ENCODE measurements around the gene EAPP.
"Not testable (repeated sequence)": the region's sequence is repeated elsewhere in the genome, so short reads cannot be mapped to it uniquely, and the experiment has no call there.

EAPP gene

GRCh38 chr14:34540181-34541059, 919 bp upstream of the EAPP start:
- peaks cover 10% of the 10 kb centered on the region for H3K36me3 ChIP-seq (ENCODE audit: insufficient read depth, insufficient read length, low read length)
- H3K9me3 ChIP-seq (ENCODE audit: insufficient read depth, low read length); DNase-seq (ENCODE audit: low read depth, low spot score); H3K4me1 ChIP-seq (ENCODE audit: insufficient read depth, insufficient read length); H3K27me3 ChIP-seq (ENCODE audit: insufficient read depth, insufficient read length); H3K9ac ChIP-seq (ENCODE audit: insufficient read length, low read depth): not testable (repeated sequence)
- peak overlapping the region; percentile 21 for H3K4me3 ChIP-seq (ENCODE audit: insufficient read length, low read depth)

- peaks cover 2% of the 10 kb centered on the region for H3K4me1 ChIP-seq (ENCODE audit: insufficient read depth, insufficient read length)
- DNase-seq (ENCODE audit: low read depth, low spot score): no peak
- no peaks in the 10 kb centered on the region for H3K9me3 ChIP-seq (ENCODE audit: insufficient read depth, low read length)
- peak overlapping the region; percentile 93 for H3K9ac ChIP-seq (ENCODE audit: insufficient read length, low read depth)
- TF ChIP-seq SUZ12 (IDR thresholded peaks at IDR 0.05; ENCODE audit: extremely low read depth, insufficient read depth, insufficient read length): no peak
- no peak for TF ChIP-seq YY1 (IDR thresholded peaks at IDR 0.05; ENCODE audit: insufficient read depth, insufficient read length)
- no peak for TF ChIP-seq ZNF274 (IDR thresholded peaks at IDR 0.05; ENCODE audit: low read depth, low read length)
- no peaks in the 10 kb centered on the region for H3K27me3 ChIP-seq (ENCODE audit: insufficient read depth, insufficient read length)
- H3K4me3 ChIP-seq (ENCODE audit: insufficient read length, low read depth): peak overlapping the region; percentile 91
- peaks cover 10% of the 10 kb centered on the region for H3K36me3 ChIP-seq (ENCODE audit: insufficient read depth, insufficient read length, low read length)
These were observed 562 bp downstream of the EAPP start for GRCh38 chr14:34538871-34539406.

GRCh38 chr14:34538096-34538495, 1.4 kb downstream of the EAPP start:
- peaks cover 10% of the 10 kb centered on the region for H3K36me3 ChIP-seq (ENCODE audit: insufficient read depth, insufficient read length, low read length)
- not testable (repeated sequence) for DNase-seq (ENCODE audit: low read depth, low spot score); H3K27me3 ChIP-seq (ENCODE audit: insufficient read depth, insufficient read length); H3K4me1 ChIP-seq (ENCODE audit: insufficient read depth, insufficient read length); H3K9ac ChIP-seq (ENCODE audit: insufficient read length, low read depth); H3K9me3 ChIP-seq (ENCODE audit: insufficient read depth, low read length); H3K4me3 ChIP-seq (ENCODE audit: insufficient read length, low read depth)

GRCh38 chr14:34537677-34538009, 1.9 kb downstream of the EAPP start:
- Histone ChIP-seq H3K9me3 (ENCODE audit: insufficient read depth, low read length) (no peaks in the 10 kb centered on the region), H3K4me1 (ENCODE audit: insufficient read depth, insufficient read length) (peaks cover 2% of the 10 kb centered on the region), H3K9ac (ENCODE audit: insufficient read length, low read depth) (no peak overlapping the region), H3K27me3 (ENCODE audit: insufficient read depth, insufficient read length) (no peaks in the 10 kb centered on the region), H3K36me3 (ENCODE audit: insufficient read depth, insufficient read length, low read length) (peaks cover 13% of the 10 kb centered on the region), H3K4me3 (ENCODE audit: insufficient read length, low read depth) (no peak overlapping the region)
- no peak for TF ChIP-seq ZNF274 (IDR thresholded peaks at IDR 0.05; ENCODE audit: low read depth, low read length)
- TF ChIP-seq SUZ12 (IDR thresholded peaks at IDR 0.05; ENCODE audit: extremely low read depth, insufficient read depth, insufficient read length): no peak
- no peak for TF ChIP-seq YY1 (IDR thresholded peaks at IDR 0.05; ENCODE audit: insufficient read depth, insufficient read length)
- DNase-seq (ENCODE audit: low read depth, low spot score): no peak

GRCh38 chr14:34536951-34537676, 2.4 kb downstream of the EAPP start:
- Histone ChIP-seq H3K4me1 (ENCODE audit: insufficient read depth, insufficient read length) (peaks cover 2% of the 10 kb centered on the region), H3K4me3 (ENCODE audit: insufficient read length, low read depth) (no peak overlapping the region), H3K27me3 (ENCODE audit: insufficient read depth, insufficient read length) (no peaks in the 10 kb centered on the region), H3K36me3 (ENCODE audit: insufficient read depth, insufficient read length, low read length) (peaks cover 19% of the 10 kb centered on the region), H3K9ac (ENCODE audit: insufficient read length, low read depth) (no peak overlapping the region), H3K9me3 (ENCODE audit: insufficient read depth, low read length) (no peaks in the 10 kb centered on the region)
- TF ChIP-seq ZNF274 (IDR thresholded peaks at IDR 0.05; ENCODE audit: low read depth, low read length) (no peak), SUZ12 (IDR thresholded peaks at IDR 0.05; ENCODE audit: extremely low read depth, insufficient read depth, insufficient read length) (no peak), YY1 (IDR thresholded peaks at IDR 0.05; ENCODE audit: insufficient read depth, insufficient read length) (no peak)
- DNase-seq (ENCODE audit: low read depth, low spot score): no peak

GRCh38 chr14:34527591-34527990, 11.9 kb downstream of the EAPP start:
- no peak overlapping the region for H3K4me3 ChIP-seq (ENCODE audit: insufficient read length, low read depth)
- H3K4me1 ChIP-seq (ENCODE audit: insufficient read depth, insufficient read length): no peaks in the 10 kb centered on the region
- H3K27me3 ChIP-seq (ENCODE audit: insufficient read depth, insufficient read length): no peaks in the 10 kb centered on the region
- no peak for TF ChIP-seq YY1 (IDR thresholded peaks at IDR 0.05; ENCODE audit: insufficient read depth, insufficient read length)
- TF ChIP-seq ZNF274 (IDR thresholded peaks at IDR 0.05; ENCODE audit: low read depth, low read length): no peak
- no peak for TF ChIP-seq SUZ12 (IDR thresholded peaks at IDR 0.05; ENCODE audit: extremely low read depth, insufficient read depth, insufficient read length)
- no peak for DNase-seq (ENCODE audit: low read depth, low spot score)
- no peaks in the 10 kb centered on the region for H3K9me3 ChIP-seq (ENCODE audit: insufficient read depth, low read length)
- peaks cover 45% of the 10 kb centered on the region for H3K36me3 ChIP-seq (ENCODE audit: insufficient read depth, insufficient read length, low read length)
- H3K9ac ChIP-seq (ENCODE audit: insufficient read length, low read depth): no peak overlapping the region

GRCh38 chr14:34524216-34524615, 15.3 kb downstream of the EAPP start:
- H3K4me3 ChIP-seq (ENCODE audit: insufficient read length, low read depth); H3K27me3 ChIP-seq (ENCODE audit: insufficient read depth, insufficient read length); H3K4me1 ChIP-seq (ENCODE audit: insufficient read depth, insufficient read length); H3K9ac ChIP-seq (ENCODE audit: insufficient read length, low read depth); DNase-seq (ENCODE audit: low read depth, low spot score); H3K9me3 ChIP-seq (ENCODE audit: insufficient read depth, low read length): not testable (repeated sequence)
- peaks cover 42% of the 10 kb centered on the region for H3K36me3 ChIP-seq (ENCODE audit: insufficient read depth, insufficient read length, low read length)
